ENCODE measurements around the gene ORAI2.
"Not testable (repeated sequence)": the region's sequence is repeated elsewhere in the genome, so short reads cannot be mapped to it uniquely, and the experiment has no call there.

DNA sequence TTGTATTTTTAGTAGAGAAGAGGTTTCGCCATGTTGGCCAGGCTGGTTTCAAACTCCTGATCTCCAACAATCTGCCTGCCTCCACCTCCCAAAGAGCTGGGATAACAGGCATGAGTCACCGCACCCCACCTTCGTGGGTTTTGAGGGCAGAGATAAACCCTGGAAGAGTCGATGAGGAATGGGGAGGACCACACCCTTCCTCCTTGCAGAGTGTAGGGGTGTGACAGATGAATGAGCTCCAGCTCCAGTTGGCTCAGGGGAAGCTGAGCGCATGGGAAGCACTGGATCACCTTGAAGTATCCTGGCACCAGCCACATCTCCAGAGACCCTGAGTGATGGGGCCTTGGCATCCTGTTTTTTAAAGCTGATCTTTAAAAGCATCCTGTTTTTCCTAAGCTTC, 50.9 kb downstream of the ORAI2 start:
- TF ChIP-seq, protein P1, sequence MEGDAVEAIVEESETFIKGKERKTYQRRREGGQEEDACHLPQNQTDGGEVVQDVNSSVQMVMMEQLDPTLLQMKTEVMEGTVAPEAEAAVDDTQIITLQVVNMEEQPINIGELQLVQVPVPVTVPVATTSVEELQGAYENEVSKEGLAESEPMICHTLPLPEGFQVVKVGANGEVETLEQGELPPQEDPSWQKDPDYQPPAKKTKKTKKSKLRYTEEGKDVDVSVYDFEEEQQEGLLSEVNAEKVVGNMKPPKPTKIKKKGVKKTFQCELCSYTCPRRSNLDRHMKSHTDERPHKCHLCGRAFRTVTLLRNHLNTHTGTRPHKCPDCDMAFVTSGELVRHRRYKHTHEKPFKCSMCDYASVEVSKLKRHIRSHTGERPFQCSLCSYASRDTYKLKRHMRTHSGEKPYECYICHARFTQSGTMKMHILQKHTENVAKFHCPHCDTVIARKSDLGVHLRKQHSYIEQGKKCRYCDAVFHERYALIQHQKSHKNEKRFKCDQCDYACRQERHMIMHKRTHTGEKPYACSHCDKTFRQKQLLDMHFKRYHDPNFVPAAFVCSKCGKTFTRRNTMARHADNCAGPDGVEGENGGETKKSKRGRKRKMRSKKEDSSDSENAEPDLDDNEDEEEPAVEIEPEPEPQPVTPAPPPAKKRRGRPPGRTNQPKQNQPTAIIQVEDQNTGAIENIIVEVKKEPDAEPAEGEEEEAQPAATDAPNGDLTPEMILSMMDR (IDR thresholded peaks at IDR 0.05), result not testable (repeated sequence)
- TF ChIP-seq POLR2A (IDR thresholded peaks at IDR 0.05), result not testable (repeated sequence)

All from stomach (tissue), 4 donors.